Measurements from ENCODE around the gene CNST. TPM values are rescaled to one million over a fixed set of nuclear protein-coding genes. Genes with fewer than 3 reads are reported as not detected.
"Not testable (repeated sequence)": the region's sequence is repeated elsewhere in the genome, so short reads cannot be mapped to it uniquely, and the experiment has no call there.

Gene CNST
- polyA plus RNA-seq, 5 donors = 14.0 to 20.9 (median 20.0) TPM

- no peak for DNase-seq
Measured at GRCh38 chr1:246582301-246583055, 16.2 kb downstream of the CNST start.

- DNase-seq = no peak
Measured at GRCh38 chr1:246583056-246583440, 16.8 kb downstream of the CNST start.

DNA sequence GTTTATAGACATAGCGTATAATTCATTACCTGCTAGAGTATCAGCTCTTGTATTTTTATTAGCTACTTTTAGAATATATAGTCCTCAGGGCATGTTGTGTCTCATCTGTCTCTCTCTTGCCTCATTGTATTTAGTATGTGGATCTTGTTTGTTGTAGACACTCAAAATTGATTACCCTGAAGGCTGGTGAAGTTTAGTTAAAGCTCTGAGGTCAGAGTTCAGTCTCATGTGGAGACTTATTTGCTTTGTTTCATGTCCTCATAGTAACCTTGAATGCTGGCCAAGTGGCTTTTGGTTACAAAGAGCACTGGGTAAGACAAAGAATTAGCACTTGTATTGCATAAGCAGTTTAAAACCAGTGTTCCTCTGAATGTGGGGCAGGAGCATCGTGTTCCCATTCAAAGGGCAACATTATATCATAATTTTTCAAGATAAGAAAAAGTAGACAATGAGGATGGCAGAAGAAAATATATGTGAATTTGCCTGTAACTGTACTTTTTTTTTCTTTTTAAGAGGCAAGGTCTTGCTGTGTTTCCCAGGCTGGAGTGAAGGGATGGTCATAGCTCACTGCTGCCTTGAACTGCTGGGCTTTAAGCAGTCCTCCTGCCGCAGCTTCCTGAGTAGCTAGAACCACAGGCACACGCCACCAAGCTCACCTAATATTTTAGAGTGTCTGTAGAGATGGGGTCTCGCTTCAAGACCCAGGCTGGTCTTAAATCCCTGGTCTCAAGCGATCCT lies 17.4 kb downstream of the CNST start:
- DNase-seq = no peak

DNA sequence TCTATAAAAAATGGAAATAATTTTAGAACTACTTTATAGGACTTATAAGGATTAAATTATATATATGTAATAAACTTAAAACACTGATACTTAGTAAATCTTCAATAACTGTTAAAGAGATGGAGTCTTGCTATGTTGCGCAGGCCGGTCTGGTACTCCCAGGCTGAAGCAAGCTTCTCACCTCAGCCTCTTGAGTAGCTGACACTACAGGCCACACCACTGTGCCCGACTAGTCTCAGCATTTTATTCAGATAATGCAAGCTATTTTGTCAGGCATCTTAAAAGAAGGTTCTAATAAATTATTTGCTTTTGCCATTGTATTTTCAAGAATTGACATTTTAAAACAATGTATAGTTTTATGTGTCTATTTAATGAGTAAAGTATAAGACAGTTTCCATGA lies 20.8 kb downstream of the CNST start:
- DNase-seq = no peak

GRCh38 chr1:246587606-246588005 lies 21.4 kb downstream of the CNST start:
- no peak for DNase-seq

DNA sequence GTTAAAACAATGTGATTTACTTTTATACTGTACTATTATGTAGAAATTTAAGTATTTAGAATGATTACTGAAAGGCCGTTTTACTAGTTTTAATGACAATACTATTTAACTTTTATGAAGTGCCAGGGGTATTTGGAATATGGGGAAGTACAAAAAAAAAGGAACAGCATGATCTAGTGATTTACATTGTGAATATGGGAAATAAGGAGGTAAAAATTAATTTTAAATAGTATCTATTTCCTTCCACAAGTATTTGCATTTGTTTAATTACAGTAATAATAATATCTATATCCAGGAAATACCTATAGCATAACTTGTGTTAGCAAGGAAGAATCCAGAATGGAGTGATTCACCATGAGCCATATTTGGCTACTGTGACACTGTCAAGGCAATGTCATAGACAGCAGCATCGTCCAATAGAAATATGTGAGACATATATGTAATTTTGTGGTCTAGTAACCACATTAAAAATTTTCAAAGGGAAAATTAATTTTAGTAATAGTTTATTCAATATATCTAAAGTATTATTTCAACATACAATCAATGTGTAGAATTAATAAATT lies 22.0 kb downstream of the CNST start:
- no peak for DNase-seq

- DNase-seq = not testable (repeated sequence)
Measured at GRCh38 chr1:246589919-246590318, 23.7 kb downstream of the CNST start.

- no peak for DNase-seq
Measured at GRCh38 chr1:246591047-246591446, 24.8 kb downstream of the CNST start.

DNA sequence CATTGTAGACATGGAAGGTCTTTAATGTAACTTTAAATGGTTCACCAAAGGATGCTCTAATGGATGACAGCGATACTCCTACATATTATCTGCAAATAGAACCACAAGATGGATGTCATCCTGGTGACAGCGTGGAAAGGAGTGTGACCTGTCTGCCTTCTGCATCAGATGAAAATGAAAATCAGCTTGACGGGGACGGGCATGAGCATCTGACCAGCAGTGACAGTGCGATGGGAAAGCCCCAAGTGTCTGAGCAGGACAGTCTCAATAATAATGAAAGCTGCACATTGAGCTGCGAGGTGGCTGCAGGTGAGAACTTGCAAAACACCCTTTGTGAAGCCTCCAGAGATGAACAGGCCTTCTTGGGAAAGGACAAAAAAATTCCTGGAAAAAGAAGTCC lies 25.2 kb downstream of the CNST start:
- no peak for DNase-seq

GRCh38 chr1:246591958-246592357 lies 25.7 kb downstream of the CNST start:
- DNase-seq = no peak

DNA sequence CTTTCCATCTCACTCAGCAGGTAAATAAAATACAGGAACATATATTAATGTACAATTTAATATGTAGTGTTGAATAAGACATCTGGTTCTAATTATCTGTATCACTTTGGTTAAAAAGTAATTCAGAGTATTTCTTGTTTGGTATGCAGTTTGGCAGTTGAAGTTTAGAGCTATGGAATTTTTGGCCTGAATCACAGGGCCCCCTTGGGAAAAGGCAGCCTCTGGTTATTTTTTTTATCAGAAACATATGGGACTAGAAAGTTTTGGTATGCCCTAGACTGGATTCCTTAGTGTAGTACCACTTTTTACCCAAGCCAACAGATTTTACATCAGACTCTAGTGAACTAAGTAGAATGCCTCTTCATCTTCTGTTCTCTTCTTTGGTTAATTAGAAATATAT lies 26.4 kb downstream of the CNST start:
- no peak for DNase-seq

DNA sequence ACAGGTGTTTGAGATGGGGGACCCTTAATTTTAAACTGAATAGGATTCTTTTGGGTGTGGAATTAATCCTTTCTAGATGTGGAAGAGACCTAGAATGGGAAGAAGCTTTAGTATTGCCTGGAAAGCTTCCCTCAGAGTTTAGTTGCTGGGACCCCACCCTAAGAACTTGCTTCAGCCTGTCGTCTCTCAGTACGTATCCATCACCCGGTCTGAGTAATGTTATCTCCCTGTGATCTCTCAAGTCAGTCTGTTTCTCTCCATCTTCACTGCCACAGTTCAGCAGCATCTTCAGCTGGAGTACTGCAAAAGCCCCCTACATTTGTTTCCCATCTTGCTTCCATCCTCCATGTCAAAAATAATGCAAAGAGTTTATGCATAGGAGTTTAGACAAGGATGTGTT lies 28.9 kb downstream of the CNST start:
- DNase-seq = no peak

- peak; percentile 38 to 53 for DNase-seq
Measured at GRCh38 chr1:246597340-246597739, 31.1 kb downstream of the CNST start.

GRCh38 chr1:246597971-246598370 lies 31.7 kb downstream of the CNST start:
- DNase-seq = no peak

- DNase-seq = no peak
Measured at GRCh38 chr1:246599315-246599714, 33.1 kb downstream of the CNST start.

DNA sequence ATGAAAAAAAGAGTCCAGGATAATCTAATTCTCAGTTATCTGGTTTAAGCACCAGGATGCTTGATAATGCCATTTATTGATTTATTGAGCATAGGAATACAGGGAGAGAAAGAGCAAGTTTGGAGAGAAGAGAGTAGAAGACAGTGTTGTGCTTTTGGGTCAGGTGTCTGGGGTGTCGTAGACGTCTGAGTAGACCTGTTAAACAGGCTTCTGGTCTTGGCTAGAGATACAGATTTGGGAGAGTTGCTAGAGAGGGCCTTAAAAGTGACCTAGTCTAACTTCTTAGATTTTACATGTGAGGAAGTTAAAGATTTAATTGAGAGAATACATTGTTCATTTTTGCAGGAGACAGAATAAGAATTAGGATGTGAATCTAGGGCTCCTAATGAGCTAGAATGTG lies 34.3 kb downstream of the CNST start:
- no peak for DNase-seq

GRCh38 chr1:246602194-246602593 lies 35.9 kb downstream of the CNST start:
- DNase-seq = no peak

GRCh38 chr1:246605231-246605630 lies 39.0 kb downstream of the CNST start:
- DNase-seq = not testable (repeated sequence)

DNA sequence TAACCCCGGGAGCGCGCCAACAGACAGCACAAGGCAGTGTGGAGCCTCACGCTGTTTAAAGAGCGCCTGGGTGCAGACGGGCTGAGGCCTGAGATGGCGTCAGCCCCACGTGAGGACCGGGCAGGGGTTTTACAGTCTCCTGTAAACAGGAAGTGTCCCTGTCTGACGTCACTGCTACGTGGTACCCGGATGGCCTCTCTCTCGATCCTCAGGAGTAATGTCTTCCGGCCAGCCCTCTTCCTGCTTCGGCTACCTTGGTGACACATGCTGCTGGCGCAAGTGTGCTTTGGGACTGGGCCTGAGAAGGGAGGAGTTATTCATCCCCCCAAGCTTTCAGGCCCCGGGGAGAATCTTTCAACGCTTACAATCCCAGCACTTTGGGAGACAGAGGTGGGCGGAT lies 41.2 kb downstream of the CNST start:
- DNase-seq = no peak

- DNase-seq = peak; percentile 80 to 83
Measured at GRCh38 chr1:246608616-246609376, 42.5 kb downstream of the CNST start.

DNA sequence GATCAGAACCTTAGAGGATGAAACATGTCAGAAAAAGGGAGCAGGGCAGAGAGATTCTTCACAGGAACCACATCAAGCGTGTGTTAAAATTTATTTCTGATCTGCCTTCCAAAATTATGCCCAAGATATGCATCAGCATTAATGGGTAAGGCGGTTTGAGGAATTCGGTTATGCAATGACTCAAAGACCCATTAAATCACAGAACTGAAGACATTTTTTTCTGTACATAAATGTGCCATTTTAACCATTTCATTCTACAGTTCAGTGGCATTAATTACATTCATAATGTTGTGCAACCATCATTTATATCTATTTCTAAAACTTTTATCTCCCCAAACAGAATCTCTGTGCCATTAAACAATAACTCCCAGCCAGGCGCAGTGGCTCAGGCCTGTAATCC lies 43.4 kb downstream of the CNST start:
- DNase-seq = no peak

GRCh38 chr1:246613096-246613758 lies 47.0 kb downstream of the CNST start:
- DNase-seq = no peak

Data from right lung (tissue), 5 donors.